Measurements from ENCODE around the gene NOC2L.
A peak's percentile ranks its signal among the peaks of the same experiment; 100 is the strongest.

The NOC2L gene

DNA sequence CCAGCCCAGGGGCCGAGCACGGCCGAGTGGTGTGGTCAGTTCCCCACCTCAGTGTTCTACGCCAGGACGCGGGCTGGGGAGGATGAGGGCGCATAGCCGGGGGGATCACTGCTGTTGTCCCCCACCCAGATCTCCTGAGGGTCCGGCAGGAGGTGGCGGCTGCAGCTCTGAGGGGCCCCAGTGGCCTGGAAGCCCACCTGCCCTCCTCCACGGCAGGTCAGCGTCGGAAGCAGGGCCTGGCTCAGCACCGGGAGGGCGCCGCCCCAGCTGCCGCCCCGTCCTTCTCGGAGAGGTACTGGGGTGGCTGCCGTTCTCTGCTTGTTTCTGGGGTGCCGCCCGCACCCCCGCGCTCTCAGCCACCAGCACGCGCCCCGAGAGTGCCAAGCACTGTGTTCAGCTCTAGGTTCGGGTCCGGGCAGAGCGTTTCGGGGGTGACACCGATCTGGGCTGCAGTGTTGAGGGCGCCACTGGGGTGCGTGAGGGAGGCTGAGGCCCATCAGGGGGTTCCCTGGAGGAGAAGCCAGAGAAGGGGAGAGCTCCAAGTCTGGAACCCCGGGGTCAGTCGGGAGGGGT lies 18.0 kb downstream of the NOC2L start:
- no peak for DNase-seq

DNA sequence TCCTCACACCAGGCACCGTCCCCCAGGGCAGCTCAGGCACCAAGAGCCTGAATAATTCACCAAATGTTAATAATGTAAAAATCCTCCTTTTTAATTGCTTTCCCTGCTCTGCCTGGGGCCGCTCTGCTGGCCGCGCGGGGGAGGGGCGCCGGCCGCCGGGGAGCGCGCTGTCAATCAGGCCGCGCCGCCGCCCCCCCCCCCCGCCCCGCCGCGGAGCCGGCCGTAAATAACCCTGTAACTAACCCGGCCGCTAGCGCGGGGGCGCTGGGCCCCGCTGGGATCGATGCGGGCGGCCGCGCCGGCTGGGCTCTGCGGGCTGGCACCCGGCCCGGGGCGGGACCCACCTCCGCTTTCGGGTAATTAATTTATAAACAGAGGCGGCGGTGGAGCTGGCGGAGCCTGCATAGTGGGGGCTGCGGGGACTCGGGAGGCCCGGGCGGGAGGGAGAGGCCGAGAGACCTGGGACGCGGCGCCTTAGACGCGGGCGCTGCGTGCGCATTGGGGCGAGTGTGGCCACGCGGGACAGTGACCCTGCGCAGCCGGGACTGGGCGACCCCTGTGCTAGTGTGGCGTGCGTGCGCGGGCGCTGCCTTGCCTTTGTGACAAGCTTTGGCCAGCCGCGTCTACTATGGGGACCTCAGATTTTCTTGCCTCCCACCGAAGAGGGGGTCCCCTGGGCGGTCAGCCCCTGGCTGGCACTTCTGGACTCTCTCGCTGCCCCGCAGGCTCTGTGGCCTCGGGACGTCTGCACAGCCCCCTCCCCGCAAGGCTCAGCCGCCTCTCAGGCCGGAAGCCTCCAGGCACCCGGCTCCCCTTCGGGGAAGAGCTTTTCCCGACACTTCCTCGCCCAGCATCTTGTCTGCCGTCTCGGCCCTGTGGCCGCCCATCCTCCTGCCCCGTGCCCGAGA lies 18.7 kb downstream of the NOC2L start:
- peak; percentile 86 for DNase-seq

DNA sequence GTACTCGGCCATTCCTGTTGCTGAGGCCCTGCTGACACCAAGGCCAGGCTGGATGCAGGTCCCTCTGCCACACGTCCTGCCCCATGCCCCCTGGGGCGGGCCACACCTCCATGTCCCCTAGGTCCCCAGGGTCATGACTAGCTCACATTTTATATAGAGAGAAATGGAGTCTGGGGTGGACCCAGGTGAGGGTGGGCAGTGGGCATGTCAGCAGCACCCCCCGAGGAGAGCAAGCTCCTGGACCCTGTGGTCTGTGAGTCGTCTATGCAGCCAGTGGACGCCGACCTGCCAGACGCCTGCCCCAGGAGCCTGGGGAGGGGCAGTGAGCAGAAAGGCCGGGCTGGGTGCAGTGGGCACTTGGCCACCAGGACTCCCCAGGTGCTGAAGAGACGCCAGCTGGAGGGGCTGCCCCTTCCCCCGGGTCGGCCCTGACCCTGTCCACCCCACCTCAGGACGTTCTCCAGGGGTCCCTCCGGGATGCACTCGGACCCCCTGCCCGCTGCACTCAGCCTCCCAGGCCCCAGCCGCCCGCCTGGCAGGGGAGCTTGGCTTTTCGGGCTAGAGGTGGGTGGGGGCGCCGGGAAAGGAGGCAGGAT lies 19.4 kb downstream of the NOC2L start:
- DNase-seq = no peak

DNA sequence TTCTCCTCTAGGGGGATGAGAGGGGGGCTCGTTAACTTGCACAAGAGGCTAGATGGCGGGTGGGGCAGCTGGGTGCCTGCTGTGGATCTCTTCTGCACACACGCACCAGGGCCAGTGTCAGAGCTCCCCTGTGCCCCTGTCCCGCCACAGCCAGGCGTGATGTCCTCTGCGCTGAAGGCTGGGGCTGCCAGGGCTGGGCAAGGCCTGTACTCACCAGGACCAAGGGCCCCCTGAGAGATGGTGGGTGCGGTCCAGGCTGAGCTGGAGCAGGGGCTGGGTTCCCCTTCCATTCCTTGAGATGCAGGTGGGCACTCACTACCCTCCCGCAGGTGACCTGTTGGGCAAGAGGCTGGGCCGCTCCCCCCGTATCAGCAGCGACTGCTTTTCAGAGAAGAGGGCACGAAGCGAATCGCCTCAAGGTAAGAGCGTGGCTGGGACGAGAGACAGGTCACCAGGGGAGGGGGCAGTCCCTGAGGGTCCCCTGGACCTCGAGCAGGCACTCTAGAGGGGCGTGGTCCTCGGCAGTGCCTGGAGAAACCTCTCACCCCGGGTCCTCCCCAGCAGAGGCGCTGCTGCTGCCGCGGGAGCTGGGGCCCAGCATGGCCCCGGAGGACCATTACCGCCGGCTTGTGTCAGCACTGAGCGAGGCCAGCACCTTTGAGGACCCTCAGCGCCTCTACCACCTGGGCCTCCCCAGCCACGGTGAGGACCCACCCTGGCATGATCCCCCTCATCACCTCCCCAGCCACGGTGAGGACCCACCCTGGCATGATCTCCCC lies 20.2 kb downstream of the NOC2L start:
- DNase-seq = no peak

DNA sequence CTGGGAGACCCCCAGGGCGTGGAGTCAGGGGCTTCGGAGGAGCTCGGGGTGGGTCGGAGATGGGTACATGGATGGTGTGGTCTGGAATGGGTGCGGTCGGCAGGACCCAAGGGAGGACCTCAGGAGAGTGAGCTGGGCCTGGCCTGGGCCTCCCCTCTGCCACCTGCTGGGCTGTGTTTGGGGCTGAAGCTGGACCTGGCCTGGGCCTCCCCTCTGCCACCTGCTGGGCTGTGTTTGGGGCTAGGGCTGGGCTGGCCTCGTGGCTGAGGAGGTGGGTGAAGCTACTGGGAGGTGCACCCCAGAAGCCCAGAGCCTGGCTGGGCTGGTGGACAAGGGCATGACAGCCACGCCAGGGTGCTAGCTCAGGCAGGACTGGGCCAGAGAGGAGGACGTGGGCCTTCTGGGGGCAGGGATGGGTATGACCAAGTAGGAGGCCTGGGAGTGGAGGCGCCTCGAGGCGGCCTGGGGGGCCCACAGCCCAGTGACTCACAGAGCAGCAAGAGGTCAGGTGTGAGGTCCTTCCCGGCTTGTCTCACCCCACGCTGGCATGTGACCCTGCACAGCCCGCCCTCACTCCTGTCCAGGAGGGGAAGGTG lies 20.9 kb downstream of the NOC2L start:
- DNase-seq = no peak

DNA sequence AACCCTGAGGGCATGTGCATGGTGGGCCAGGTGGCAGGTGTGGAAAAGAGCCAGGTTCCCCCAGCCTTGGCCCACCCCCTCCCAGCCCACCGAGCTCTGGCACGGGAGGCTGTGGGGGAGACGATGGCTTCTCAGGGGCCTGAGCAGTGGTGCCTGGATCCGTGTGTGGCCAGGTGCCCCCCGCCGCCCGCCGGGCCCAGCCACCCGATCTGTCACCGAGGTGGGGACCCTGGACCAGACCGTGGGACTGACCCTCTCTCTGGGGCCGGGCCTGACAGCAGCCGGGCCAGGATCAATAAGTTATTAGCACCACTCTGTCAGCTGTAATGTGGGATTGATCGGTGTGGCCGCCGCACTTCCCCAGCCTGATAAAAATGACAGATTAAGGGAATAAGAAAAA lies 21.5 kb downstream of the NOC2L start:
- DNase-seq = no peak

DNA sequence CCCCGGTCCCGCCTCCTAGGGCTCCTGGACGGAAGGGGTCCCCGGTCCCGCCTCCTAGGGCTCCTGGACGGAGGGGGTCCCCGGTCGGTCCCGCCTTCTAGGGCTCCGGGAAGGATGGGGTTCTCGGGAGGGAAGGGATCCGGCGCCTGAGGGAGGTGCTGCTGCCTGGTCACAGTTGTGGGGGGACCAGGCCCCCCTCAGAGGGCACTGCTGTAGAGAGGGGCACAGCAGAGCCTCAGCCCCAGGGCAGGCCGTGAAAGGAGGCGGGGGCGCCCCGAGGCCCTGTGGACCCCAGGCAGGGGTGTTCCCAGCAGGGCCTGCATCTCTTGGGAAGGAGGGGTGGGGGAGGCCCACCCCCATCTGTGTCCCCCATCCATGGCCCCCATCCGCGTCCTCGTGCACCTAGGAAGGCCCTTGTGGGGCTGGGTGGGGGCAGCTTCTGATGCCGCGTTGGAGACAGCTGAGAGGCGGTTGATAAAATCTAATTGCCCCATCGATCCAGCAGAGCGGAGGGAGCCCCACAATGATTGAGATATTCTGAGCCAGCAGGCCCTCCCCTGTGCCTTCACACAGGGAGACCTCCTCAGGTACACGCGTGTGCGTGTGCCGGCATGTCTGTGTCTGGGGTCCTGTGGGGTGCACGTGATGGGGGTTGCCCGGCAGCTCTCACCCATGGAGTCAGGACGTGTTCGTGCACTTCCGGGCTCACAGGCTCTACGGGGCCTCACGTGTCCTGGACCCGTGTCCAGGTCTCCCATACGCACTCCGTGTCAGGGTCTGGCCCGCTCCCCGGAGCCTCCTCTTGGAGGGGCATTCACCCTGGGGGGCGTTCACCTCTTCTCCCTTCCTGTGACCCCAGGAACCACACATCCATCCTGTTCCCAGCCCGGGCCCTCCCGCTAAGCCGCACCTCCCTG lies 22.4 kb downstream of the NOC2L start:
- no peak for DNase-seq

DNA sequence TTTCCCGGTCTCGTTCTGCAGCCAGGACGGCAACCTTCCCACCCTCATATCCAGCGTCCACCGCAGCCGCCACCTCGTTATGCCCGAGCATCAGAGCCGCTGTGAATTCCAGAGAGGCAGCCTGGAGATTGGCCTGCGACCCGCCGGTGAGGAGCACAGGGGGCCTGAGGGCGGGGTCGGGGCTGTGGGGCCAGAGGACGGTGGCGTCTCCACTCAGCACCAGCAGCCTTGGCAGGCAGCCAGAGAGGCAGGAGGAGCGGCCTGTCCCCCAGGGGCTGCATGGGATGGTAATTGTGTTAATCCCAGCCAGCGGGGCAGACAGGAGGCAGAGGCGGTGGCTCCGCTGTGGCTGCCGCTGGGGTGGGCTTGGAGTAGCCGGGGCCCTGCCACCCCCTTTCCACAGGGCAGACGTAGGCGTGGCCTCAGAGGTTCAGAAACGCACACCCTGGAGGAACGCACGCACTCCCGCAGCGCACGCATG lies 23.3 kb downstream of the NOC2L start:
- DNase-seq = peak; percentile 78

DNA sequence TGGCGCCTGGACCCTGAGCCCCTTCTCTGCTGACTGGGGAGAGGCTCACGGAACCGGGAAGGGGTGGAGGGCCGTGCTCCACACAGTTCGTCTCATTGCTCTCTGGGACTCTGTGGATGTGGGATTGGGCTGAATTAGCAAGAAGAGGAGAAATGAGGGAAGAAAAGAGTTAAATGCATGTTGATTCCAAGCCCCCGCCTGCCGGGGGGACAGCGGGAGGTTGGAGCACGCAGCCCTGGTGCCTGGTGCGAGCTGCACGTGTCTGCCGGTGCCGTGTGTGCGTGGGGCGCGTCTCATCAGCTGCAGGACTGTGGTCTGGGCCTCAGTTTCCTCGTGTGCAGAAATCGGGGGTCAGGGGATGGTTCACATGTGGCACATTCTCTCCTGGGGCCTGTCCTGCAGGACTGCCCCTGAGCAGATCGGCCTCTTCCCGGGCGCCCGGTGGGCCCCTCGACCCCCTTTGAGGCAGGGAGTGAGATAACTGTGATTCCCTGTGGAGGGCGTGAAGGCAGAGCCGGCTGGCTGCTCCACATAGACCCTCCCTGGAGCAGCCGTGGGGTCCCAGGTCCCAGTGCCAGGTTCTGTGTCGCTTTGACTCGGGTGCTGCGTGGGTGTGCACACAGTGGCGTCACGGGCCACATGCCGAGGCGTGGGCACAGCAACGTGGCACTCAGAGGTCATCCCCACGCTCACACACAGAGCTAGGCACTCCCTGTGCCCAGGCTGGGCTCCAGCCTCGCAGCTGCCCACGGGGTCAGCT lies 23.9 kb downstream of the NOC2L start:
- DNase-seq = no peak

DNA sequence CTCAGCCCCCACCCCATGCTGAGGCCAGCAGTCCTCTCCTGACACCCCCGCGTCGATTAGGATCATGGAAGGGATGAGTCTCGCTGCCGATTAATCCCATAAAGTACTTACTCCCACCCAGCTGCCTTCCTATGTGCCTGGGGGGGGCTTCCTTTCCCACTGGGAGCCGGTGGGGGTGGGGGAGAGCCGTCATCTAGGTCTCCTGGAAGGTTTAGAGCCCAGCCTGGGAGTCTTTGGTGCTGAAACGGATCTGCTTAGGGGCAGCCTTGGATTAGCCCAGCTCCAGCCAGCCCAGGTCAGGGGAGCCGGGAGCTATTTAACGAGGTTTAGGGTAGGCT lies 25.5 kb downstream of the NOC2L start:
- DNase-seq = no peak

DNA sequence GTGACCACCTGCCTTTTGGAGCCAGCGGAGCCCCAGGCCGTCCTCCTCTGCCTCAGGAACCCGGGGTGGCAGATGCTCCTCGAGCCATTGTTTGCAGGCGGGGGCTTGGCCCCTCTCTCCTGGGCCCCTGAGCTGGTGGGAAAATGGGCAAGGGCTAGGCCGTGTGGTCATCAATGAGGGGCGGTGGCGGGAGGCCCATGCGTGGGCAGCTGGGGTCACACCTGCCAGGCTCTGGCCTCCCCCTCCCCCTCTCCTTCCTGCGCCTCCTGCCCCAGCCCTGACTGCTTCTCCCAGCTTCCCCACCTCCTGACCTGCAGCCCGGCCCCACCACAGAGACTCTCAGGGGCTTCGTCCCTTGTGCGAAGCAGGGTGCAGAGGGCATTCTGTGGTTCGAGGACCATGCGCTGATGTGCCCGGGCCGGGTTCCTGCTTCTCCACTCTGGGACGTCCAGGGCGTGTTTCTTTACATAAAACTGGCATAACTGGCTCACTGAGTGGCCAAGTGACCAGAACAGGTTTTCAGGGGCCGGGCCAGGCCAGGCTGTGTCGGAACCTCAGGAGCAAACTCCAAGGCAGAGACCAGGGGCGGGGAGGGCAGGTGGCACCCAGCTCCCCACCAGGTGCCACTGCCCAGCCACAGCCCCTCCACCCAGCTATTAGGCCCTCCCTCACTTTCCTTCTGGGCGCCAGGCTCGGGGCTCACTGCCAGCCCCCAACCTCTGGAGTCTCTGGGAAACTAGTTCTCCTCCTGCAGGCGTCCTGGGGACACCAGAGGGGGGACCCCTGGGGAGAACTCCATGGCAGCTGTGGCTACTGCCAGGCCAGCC lies 26.1 kb downstream of the NOC2L start:
- no peak for DNase-seq

DNA sequence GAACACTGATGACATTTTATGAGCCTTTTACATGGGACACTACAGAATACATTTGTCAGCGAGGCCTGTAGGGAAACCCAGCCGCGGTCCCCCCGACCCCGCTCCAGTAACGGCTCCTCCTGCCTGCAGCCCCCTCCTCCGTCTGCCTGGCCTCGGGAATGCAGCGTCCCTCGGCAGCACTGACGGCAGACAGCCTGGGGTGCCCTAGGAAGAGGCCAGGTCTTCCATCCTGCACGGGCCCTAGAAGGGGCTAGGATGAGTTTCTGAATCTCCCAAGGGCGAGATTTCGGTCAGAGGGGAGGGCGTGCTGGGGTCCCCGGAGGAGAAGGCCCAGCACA lies 26.9 kb downstream of the NOC2L start:
- no peak for DNase-seq

DNA sequence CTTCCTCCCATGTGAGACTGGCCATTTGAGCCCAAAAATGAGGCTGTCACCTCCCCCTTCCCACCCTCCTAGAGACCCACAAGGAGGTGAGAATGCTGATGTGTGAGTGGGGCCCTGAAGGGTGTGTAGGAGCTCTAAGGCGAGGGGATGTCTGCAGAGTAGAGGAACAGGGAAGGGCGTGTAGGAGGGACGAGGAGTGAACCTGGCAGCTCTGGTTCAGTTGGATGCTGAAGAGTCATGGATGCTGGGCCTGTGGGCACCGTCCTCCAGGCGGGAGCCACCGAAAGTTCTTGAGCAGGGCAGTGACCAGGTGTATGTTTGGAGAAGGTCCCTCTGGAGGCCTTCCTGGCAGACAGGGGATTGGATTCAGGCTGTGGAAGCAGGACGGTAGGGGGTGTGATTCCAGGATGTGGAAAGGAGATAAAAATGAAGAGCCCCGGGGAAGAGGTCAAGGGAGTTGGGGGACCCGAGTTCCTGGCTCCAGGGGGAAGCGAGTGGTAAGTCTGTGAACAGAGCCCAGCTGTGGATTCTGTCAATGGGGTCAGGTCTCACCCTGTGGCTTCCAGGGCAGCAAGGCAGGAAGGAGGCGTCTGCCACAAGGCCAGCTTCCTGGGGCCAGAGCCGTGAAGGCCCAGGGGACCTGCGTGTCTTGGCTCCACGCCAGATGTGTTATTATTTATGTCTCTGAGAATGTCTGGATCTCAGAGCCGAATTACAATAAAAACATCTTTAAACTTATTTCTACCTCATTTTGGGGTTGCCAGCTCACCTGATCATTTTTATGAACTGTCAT lies 27.5 kb downstream of the NOC2L start:
- no peak for DNase-seq

DNA sequence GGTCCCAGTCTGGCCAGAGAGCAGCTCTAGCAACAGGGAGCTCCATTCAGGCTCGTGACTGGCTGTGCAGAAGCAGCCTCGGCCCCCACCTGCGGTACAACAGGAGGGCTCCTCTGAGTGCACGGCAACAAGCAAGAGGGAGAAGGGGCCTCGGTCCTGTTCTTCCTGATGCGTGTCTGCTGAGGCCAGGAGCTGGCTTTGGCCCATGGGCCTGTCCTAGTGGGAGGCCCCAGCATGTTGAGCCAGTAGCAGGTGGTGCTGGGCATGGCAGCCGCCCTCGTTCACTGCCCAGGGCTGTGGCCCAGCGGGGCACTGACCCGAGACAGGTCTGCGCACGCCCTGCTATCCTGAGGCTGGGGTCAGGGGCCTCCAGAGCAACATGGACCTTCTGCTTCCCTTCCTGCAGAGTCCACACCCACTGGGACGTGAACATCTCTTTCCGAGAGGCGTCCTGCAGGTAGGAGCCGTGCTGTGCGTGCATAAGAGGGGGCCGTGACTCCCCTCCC lies 28.4 kb downstream of the NOC2L start:
- no peak for DNase-seq

DNA sequence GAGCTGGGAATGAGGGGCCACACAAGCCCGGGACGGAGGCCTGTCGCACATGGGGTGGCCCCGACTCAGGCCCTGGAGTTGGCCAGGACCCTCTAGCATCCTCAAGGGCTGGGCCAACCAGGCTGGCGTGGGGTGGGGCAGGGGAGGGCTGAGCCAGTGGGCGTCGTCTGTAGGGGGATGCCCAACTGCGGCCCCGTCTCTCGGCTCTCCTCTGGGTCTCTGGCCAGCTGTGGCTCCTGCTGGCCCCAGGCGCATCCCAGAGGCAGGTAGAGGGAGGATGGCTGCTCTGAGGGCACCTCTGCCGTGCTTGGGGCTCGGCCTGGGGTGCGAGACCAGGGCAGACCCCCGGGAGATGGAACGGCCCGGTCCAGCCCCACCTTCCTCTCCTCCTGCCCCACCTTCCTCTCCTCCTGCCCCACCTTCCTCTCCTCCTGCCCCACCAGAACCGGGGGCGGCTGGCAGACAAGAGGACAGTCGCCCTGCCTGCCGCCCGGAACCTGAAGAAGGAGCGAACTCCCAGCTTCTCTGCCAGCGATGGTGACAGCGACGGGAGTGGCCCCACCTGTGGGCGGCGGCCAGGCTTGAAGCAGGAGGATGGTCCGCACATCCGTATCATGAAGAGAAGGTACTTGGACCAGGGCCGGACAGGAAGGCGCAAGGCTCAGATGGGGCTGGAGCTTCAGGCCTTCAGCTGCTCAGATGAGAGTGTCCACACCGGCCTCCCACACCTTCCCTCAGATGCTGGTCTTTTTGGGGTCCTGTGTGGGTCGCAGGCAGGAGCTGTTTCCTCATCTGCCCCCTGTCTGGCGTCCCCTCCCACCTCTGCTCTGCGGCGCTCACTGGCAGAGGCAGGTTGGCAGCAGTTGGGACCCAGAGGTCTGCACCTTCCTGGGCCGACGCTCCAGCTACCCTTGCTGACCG lies 29.1 kb downstream of the NOC2L start:
- DNase-seq = no peak

DNA sequence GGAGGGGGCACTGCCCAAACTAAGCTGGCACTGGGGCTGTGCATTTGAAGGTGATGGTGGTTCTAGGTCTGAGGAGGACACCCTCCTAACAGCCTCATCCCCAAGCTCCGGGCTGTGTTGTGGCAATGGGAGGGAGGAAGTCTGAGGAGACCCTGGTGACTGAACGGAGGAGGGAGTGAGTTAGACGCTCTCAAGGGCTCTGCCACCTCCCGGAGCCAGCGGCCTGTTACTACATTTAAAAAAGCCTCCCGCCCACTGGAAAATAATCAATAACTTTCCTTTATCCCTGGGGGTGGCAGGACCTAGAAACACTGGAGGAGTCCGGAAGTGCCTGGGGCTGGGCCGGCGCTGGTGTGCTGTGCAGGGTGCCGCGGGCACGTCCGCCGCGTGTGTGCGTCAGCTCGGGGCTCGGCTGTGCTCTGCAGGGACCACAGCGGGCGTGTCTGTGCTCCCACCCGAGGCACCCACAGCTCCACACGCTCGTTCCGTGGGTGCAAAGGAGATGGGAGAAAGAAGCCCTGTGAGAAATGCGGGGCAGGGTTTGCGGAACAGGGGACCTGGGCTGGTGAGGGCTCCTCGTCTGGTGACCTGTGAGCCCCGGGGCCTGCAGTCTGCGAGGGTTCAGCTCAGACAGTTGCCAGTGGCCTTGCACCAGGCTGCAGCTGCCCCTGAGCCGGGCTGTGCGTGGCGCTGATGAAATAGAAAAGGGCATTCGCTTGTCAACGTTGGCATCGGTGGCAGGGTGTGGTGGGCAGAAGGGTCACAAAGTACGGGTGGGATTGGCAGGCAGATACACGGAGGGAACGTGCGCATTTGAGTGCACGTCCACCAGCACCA lies 30.0 kb downstream of the NOC2L start:
- no peak for DNase-seq

DNA sequence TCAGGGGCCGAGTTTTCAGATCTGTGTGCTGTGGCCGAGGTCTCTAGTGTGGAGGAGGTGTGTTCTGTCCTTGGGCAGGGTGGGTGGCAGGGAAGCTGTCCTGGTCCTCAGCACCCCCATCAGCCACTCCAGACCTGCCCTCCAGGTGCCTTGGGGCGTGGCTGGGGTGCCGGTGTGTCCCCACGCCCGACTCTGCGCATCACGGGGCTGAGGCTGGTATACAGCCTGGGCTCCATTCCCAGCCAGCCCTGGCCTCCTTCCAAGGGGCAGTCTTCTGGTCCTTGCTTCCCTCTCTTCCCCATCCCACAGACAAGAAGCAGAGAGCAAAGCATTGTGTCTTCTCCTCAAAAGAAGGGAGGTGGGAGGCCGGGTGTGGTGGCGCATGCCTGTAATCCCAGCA lies 31.3 kb downstream of the NOC2L start:
- DNase-seq = no peak
